T-cell (primary cell): ENCODE data around the gene RTN4RL1. TPM values are rescaled to one million over a fixed set of nuclear protein-coding genes. Genes with fewer than 3 reads are reported as not detected.

Experiments
- ATAC-seq, 4 experiments: fragments of 200-7000 bp in 3 of 4; fragments of 150-1000 bp in 1 of 4; cut with Tn5 transposase; replicated peaks in 1 of 4; 1 replicate in 3 of 4; 2 replicates in 1 of 4; pipeline ENCODE4 v1.10.0; 2021; ENCODE audit warnings: moderate library complexity in 3 of 4, mild to moderate bottlenecking in 2 of 4, moderate number of reproducible peaks in 1 of 4
- CTCF ChIA-PET, 2 donors: fragments of 300-600 bp; sonication (Branson Sonifier 250); formaldehyde crosslinking; loops; one replicate each; lab custom pipeline; 2022; ENCODE audit warnings: antibody characterized with exemption in 2 of 2; lab: Charles Lee
- POLR2A ChIA-PET, 2 donors: fragments of 300-600 bp; sonication (Branson Sonifier 250); formaldehyde crosslinking; loops; one replicate each; lab custom pipeline; 2022; ENCODE audit warnings: antibody characterized with exemption in 2 of 2; lab: Charles Lee
- DNase-seq, 35 experiments: peaks; one replicate each; pipeline versions ENCODE4 v3.0.0 to v3.0.0-alpha.2; 2013 to 2023
- H3K27ac ChIP-seq: one replicate; pipeline ENCODE4 v1.5.1; 2013; ENCODE audit warnings: low read length
- H3K27me3 ChIP-seq, 2 experiments: replicated peaks in 1 of 2; 1 replicate in 1 of 2; 2 replicates in 1 of 2; pipeline versions ENCODE4 v1.6.1 to v1.7.0; 2013; ENCODE audit warnings: low read length in 1 of 2, mixed read lengths in 1 of 2; ENCODE audit not compliant: control insufficient read depth in 2 of 2, insufficient read depth in 2 of 2; ENCODE audit errors: extremely low read depth in 1 of 2
- H3K36me3 ChIP-seq, 2 donors: 1 replicate in 1 of 2; 2 replicates in 1 of 2; pipeline versions ENCODE4 v1.6.1 to v1.7.0; 2013; ENCODE audit warnings: low read length in 1 of 2; ENCODE audit not compliant: control insufficient read depth in 2 of 2, insufficient read depth in 1 of 2; ENCODE audit errors: extremely low read depth in 1 of 2
- H3K4me1 ChIP-seq, 2 experiments: 1 replicate in 1 of 2; 2 replicates in 1 of 2; pipeline versions ENCODE4 v1.6.1 to v1.7.0; 2013; ENCODE audit warnings: low read length in 2 of 2, mixed read lengths in 1 of 2; ENCODE audit not compliant: insufficient read depth in 2 of 2, control insufficient read depth in 1 of 2; ENCODE audit errors: extremely low read depth in 1 of 2
- H3K4me3 ChIP-seq, 2 donors: 1 replicate in 1 of 2; 2 replicates in 1 of 2; pipeline versions ENCODE4 v1.5.1 to v1.7.0; 2013; ENCODE audit warnings: mild to moderate bottlenecking in 2 of 2, low read length in 1 of 2, moderate library complexity in 1 of 2; ENCODE audit not compliant: control insufficient read depth in 1 of 2; ENCODE audit errors: extremely low read depth in 1 of 2
- H3K9me3 ChIP-seq: 2 replicates; pipeline ENCODE4 v1.7.0; 2013
- H3K27ac Mint-ChIP-seq, 2 donors: one replicate each; pipeline ENCODE4 v1.8.0; 2020 to 2021; ENCODE audit warnings: mild to moderate bottlenecking in 2 of 2, mixed read lengths in 2 of 2
- H3K27me3 Mint-ChIP-seq, 2 donors: one replicate each; pipeline ENCODE4 v1.8.0; 2021 to 2022; ENCODE audit warnings: mixed read lengths in 2 of 2
- H3K36me3 Mint-ChIP-seq: one replicate; pipeline ENCODE4 v1.8.0; 2021; ENCODE audit warnings: mixed read lengths
- H3K4me1 Mint-ChIP-seq, 3 donors: one replicate each; pipeline ENCODE4 v1.8.0; 2020 to 2022; ENCODE audit warnings: mixed read lengths in 3 of 3, mild to moderate bottlenecking in 1 of 3
- H3K4me3 Mint-ChIP-seq, 3 donors: one replicate each; pipeline ENCODE4 v1.8.0; 2020 to 2022; ENCODE audit warnings: mild to moderate bottlenecking in 3 of 3, mixed read lengths in 3 of 3, moderate library complexity in 3 of 3
- H3K9me3 Mint-ChIP-seq, 3 donors: one replicate each; pipeline ENCODE4 v1.8.0; 2020 to 2022; ENCODE audit warnings: mixed read lengths in 3 of 3
- WGBS: methylation state at CpG from one replicate; pipeline ENCODE4 v1.1.5; 2013; ENCODE audit warnings: missing lambda C conversion rate; ENCODE audit not compliant: insufficient coverage; 5-methylcytosine and 5-hydroxymethylcytosine counted together
- total RNA-seq, 35 experiments: library from RNA in 6 of 35; stranded (reverse) in 6 of 35; fragments of 120-200 nt in 1 of 35; gene quantifications; one replicate each; pipeline versions ENCODE4 v1.2.1 to v1.2.4 and lab custom pipeline; 2013 to 2026

Gene RTN4RL1
- total RNA-seq, 5 donors from 2014 or later (not counting 1 experiment from before 2014, with no cell fraction given) = 0.43 to 1.1 (median 0.63) TPM

- Histone ChIP-seq H3K4me3 (no peak overlapping the region), H3K9me3 (no peaks in the 10 kb centered on the region), H3K36me3 (peaks cover 0 to 1% of the 10 kb centered on the region in 2 donors), H3K4me1 (peaks cover 18 to 44% of the 10 kb centered on the region in 2 experiments), H3K27ac (no peak overlapping the region), H3K27me3 (peaks cover 0 to 33% of the 10 kb centered on the region in 2 experiments)
- Mint-ChIP-seq H3K4me1 (peaks cover 21 to 27% (median 25%) of the 10 kb centered on the region in 3 donors), H3K4me3 (peak overlapping the region; percentile 60 to 68 (median 67)), H3K9me3 (no peaks in the 10 kb centered on the region), H3K27ac (no peak overlapping the region), H3K27me3 (no peaks in the 10 kb centered on the region), H3K36me3 (no peaks in the 10 kb centered on the region)
- DNase-seq (no peak), ATAC-seq (no peak)
- ChIA-PET CTCF (no interaction called here), POLR2A (no interaction called here)
- WGBS = no CpG with 5 or more reads among the region's 9 CpGs
Observed at GRCh38 chr17:2048805-2049204, 23.7 kb upstream of the RTN4RL1 start.

- no peaks in the 10 kb centered on the region for H3K9me3 ChIP-seq
- Mint-ChIP-seq H3K4me3 (no peak overlapping the region), H3K27ac (no peak overlapping the region), H3K36me3 (peaks cover 10% of the 10 kb centered on the region), H3K9me3 (no peaks in the 10 kb centered on the region), H3K27me3 (no peaks in the 10 kb centered on the region), H3K4me1 (peaks cover 24 to 31% (median 29%) of the 10 kb centered on the region in 3 donors)
- no peak overlapping the region for H3K27ac ChIP-seq
- no peak overlapping the region for H3K4me3 ChIP-seq
- 96% methylated on average over 6 of the region's 6 CpGs for WGBS
- peaks cover 0 to 33% of the 10 kb centered on the region in 2 experiments for H3K27me3 ChIP-seq
- ATAC-seq (no peak), DNase-seq (no peak)
- ChIA-PET CTCF (no interaction called here), POLR2A (interaction anchor here in 1 of 2 donors (0.6 kb wide), 1 partner anchor 129 kb away, joined by 3 read pairs; no protein-coding TSS in a partner anchor)
- peaks cover 19 to 39% of the 10 kb centered on the region in 2 experiments for H3K4me1 ChIP-seq
- peaks cover 0 to 12% of the 10 kb centered on the region in 2 donors for H3K36me3 ChIP-seq
Observed at GRCh38 chr17:2047590-2047989, 22.5 kb upstream of the RTN4RL1 start.

GRCh38 chr17:2044263-2044894 is 19.2 kb upstream of the RTN4RL1 start:
- Mint-ChIP-seq H3K27ac (peak overlapping the region in 1 of 2 donors; percentile 31), H3K36me3 (peaks cover 10% of the 10 kb centered on the region), H3K4me3 (no peak overlapping the region), H3K4me1 (peaks cover 22 to 36% (median 32%) of the 10 kb centered on the region in 3 donors), H3K9me3 (no peaks in the 10 kb centered on the region), H3K27me3 (no peaks in the 10 kb centered on the region)
- ChIA-PET POLR2A (interaction anchor here in 1 of 2 donors (0.7 kb wide), 1 partner anchor 398 kb away, joined by 14 read pairs; no protein-coding TSS in a partner anchor), CTCF (interaction anchor here in 1 of 2 donors (0.6 kb wide), 2 partner anchors 235 to 776 kb away, joined by 3 to 4 read pairs; no protein-coding TSS in a partner anchor)
- peaks cover 0 to 19% of the 10 kb centered on the region in 2 experiments for H3K27me3 ChIP-seq
- no peaks in the 10 kb centered on the region for H3K9me3 ChIP-seq
- peaks cover 21 to 33% of the 10 kb centered on the region in 2 experiments for H3K4me1 ChIP-seq
- peaks cover 6 to 23% of the 10 kb centered on the region in 2 donors for H3K36me3 ChIP-seq
- ATAC-seq = no peak
- no peak for DNase-seq
- no peak overlapping the region for H3K27ac ChIP-seq
- H3K4me3 ChIP-seq = no peak overlapping the region
- 100% methylated on average over 3 of the region's 5 CpGs for WGBS

- ChIA-PET CTCF (no interaction called here), POLR2A (interaction anchor here in 1 of 2 donors (0.7 kb wide), 1 partner anchor 210 kb away, joined by 3 read pairs; no protein-coding TSS in a partner anchor)
- Histone ChIP-seq H3K4me3 (no peak overlapping the region), H3K27ac (no peak overlapping the region), H3K27me3 (peaks cover 0 to 13% of the 10 kb centered on the region in 2 experiments), H3K9me3 (no peaks in the 10 kb centered on the region), H3K4me1 (peaks cover 15 to 27% of the 10 kb centered on the region in 2 experiments), H3K36me3 (peaks cover 6 to 24% of the 10 kb centered on the region in 2 donors)
- DNase-seq = no peak
- Mint-ChIP-seq H3K4me1 (peaks cover 22 to 30% (median 26%) of the 10 kb centered on the region in 3 donors), H3K36me3 (peaks cover 10% of the 10 kb centered on the region), H3K9me3 (no peaks in the 10 kb centered on the region), H3K4me3 (peak overlapping the region; percentile 82 to 95 (median 88)), H3K27ac (no peak overlapping the region), H3K27me3 (no peaks in the 10 kb centered on the region)
- WGBS = 100% methylated on average over 3 of the region's 6 CpGs
- ATAC-seq = no peak
Observed at GRCh38 chr17:2043785-2044184, 18.7 kb upstream of the RTN4RL1 start.

GRCh38 chr17:2042933-2043332 is 17.8 kb upstream of the RTN4RL1 start:
- POLR2A ChIA-PET = no interaction called here
- H3K36me3 ChIP-seq = peaks cover 9 to 29% of the 10 kb centered on the region in 2 donors
- Mint-ChIP-seq H3K4me1 (peaks cover 19 to 26% (median 22%) of the 10 kb centered on the region in 3 donors), H3K27me3 (no peaks in the 10 kb centered on the region), H3K27ac (peak overlapping the region; percentile 89), H3K36me3 (peaks cover 10% of the 10 kb centered on the region), H3K9me3 (no peaks in the 10 kb centered on the region), H3K4me3 (peak overlapping the region; percentile 82 to 95 (median 88))
- CTCF ChIA-PET = no interaction called here
- WGBS = 94% methylated on average over 4 of the region's 5 CpGs
- peak overlapping the region; percentile 80 for H3K27ac ChIP-seq
- ATAC-seq = no peak
- no peak for DNase-seq
- H3K4me3 ChIP-seq = peak overlapping the region in 1 of 2 donors; percentile 84
- H3K27me3 ChIP-seq = peaks cover 0 to 5% of the 10 kb centered on the region in 2 experiments
- peaks cover 9 to 20% of the 10 kb centered on the region in 2 experiments for H3K4me1 ChIP-seq
- no peaks in the 10 kb centered on the region for H3K9me3 ChIP-seq

- DNase-seq (peak in 1 of 35 experiments; percentile 34), ATAC-seq (no peak)
- H3K4me1 Mint-ChIP-seq = peaks cover 17 to 26% (median 22%) of the 10 kb centered on the region in 3 donors
- Histone ChIP-seq H3K27ac (peak overlapping the region; percentile 80), H3K4me1 (peaks cover 9 to 20% of the 10 kb centered on the region in 2 experiments), H3K27me3 (no peaks in the 10 kb centered on the region), H3K9me3 (no peaks in the 10 kb centered on the region), H3K36me3 (peaks cover 13 to 33% of the 10 kb centered on the region in 2 donors), H3K4me3 (peak overlapping the region; percentile 69 to 84)
- H3K4me3 Mint-ChIP-seq = peak overlapping the region; percentile 82 to 95 (median 88)
- H3K27ac Mint-ChIP-seq = peak overlapping the region; percentile 89
- 38% methylated on average over 13 of the region's 17 CpGs for WGBS
- no peaks in the 10 kb centered on the region for H3K27me3 Mint-ChIP-seq
- no peaks in the 10 kb centered on the region for H3K9me3 Mint-ChIP-seq
- peaks cover 14% of the 10 kb centered on the region for H3K36me3 Mint-ChIP-seq
- ChIA-PET CTCF (interaction anchor here in 1 of 2 donors (0.5 kb wide), 1 partner anchor 154 kb away, joined by 3 read pairs; no protein-coding TSS in a partner anchor), POLR2A (no interaction called here)
Observed at GRCh38 chr17:2042390-2042847, 17.3 kb upstream of the RTN4RL1 start.
